GM18867 (cell line): ENCODE measurements around the gene ZNF536.

ENCODE experiments used
- ATAC-seq: cut with Tn5 transposase; IDR thresholded peaks from one replicate; pipeline ENCODE4 v1.9.1; 2021; ENCODE audit warnings: mild to moderate bottlenecking, moderate library complexity; ENCODE audit not compliant: unreplicated experiment

Gene ZNF536

DNA sequence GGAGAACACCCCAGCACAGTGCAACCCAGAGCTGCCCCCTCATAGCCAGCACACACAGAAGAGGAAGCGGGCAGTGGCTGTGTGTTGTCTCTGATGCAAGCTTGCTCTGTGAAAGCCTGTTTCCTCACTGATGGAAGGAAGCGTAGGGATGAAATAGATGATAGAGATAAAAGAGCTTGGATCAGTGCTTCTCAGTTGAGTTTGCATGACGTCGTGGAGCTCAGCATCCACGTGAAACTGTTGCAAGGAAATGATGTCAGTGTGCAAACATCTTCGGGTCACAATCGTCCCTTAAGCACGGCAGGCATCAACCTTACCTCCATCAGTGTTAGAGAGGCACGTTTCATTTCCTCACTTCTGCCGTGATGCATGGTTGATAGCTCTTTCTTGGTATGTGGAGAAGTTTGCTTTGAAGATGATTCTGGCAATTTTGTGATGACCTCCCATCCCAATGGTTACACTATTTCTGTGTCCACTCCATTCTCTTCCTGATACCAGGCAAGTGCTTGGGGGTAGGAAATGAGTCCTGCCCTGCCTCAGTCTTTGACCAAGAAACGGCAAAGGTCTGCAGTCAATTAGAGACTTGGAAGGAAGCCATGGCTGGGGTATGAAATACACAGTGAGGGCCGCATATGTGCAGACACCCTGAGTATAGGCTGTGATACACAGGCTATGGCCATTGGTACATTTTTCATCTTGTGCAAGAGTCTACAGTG, 183.0 kb downstream of the ZNF536 start:
- ATAC-seq: no peak

DNA sequence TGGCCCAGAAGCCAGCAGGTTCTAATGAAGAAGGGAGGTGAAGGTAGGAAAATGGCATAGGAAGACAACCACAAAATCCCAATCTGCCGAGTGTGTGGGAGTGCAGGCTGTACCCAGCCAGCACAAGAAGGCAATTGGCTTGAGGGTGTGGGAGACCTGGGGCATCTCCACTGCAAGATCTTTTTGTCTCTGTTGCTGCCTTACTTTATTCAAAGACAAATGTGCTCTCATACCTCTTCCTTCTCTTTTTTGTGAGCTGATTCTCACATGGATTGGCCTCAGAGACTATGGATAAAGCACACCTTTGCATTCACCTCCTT, 183.6 kb downstream of the ZNF536 start:
- no peak for ATAC-seq

GRCh38 chr19:30556230-30556711, 184.1 kb downstream of the ZNF536 start:
- no peak for ATAC-seq

- ATAC-seq: no peak
These were observed 185.0 kb downstream of the ZNF536 start for GRCh38 chr19:30557212-30557611.

GRCh38 chr19:30557927-30558557, 185.9 kb downstream of the ZNF536 start:
- no peak for ATAC-seq

DNA sequence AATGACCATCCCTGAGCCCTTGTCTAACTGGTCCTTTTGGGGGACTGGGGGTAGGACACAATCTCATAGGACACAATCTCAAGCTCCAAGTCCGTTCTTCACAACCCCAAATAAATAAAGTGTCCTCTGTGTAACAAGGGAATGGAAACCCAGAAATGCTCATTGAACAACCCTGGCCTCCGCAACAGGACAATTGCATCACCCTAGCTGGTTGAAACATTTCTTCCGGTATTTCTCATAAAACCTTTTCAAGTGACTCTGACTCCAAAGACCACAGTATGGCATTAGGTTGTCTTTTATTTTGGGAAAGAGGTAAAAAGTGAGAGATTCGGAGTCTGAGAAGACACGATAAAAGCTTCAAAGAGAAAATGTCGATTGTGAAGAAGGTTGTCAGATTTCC, 186.6 kb downstream of the ZNF536 start:
- ATAC-seq: no peak

GRCh38 chr19:30559446-30559845, 187.3 kb downstream of the ZNF536 start:
- no peak for ATAC-seq

- no peak for ATAC-seq
These were observed 190.8 kb downstream of the ZNF536 start for GRCh38 chr19:30562981-30563380.

- ATAC-seq: no peak
These were observed 191.5 kb downstream of the ZNF536 start for GRCh38 chr19:30563691-30564090.

DNA sequence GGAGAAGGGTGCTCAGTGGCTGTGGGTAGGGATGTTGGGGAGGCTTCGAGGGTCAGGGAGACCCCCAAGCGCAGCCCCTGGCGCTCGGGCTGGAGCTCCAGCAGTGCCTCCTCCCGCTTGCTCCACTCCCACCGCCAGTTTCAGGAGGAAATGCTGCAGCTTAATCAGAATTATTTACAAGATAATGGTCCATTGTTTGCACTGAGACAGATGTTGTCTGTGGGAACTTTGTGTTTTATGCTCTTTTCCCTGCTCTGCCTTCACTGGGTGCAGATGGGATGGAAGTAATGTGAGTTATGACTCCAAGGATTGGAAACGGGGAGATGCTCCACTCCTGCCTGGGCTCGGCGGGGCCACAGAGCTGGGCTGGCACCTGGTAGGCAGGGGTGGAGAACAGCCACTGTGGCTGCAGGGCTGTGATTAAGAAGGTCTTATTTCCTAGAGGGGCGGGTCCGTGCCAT, 192.4 kb downstream of the ZNF536 start:
- no peak for ATAC-seq

GRCh38 chr19:30565636-30566035, 193.5 kb downstream of the ZNF536 start:
- ATAC-seq: no peak

DNA sequence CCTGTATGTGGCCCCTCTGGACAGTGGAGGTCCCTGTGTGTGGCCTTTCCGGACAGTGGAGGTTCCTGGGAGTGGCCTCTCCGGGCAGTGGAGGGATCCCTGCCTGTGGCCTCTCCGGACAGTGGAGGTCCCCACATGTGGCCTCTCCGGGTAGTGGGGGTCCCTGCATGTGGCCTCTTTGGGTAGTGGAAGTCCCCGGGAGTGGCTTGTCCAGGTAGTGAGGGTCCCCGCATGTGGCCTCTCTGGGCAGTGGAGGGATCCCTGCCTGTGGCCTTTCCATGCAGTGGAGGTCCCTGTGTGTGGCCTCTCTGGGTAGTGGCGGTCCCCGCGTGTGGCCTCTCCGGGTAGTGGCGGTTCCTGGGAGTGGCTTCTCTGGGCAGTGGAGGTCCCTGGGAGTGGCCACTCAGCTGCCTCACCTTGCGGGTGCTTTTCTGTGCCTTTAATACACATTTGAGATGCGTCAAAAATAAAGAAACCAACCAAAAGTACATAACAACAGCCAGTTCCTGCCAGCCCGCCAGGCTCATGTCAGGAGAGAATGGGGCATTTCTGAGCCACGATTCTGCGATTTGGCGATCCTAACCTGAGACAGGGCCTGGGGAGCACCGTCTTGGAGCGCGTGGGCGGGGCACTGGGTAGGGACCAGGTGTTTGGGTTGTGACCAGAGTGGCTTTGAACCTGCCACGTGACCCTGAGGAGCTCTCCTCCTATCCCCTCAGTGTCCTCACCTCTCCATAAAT, 194.7 kb downstream of the ZNF536 start:
- ATAC-seq: no peak

GRCh38 chr19:30567536-30568232, 195.5 kb downstream of the ZNF536 start:
- ATAC-seq: no peak

- no peak for ATAC-seq
These were observed 198.0 kb downstream of the ZNF536 start for GRCh38 chr19:30570194-30570593.

DNA sequence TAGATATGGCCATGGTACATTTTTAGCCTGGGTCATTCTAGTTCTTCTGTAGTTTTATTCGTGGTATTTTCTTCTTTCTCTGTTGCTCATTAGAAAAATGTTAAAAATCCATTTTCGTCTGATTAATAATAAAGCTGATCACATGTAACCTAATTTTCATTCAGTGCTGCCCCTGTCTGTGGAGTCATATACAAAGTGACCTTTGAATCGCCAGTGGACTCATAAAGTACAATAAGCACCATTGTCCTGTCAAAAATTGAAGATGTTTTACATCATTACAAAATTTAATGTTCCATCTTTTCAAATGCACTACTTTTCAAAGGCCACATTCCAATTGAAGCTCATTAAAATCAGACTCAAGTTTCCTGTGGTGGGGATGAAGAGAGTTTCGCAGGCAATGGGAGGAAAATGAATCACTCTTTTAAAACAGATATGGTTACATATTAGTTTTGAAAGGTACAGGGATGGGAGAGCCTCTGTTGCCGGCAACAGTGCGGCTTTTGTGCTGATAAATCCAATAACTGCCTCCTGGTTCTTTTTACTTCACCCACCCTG, 205.4 kb downstream of the ZNF536 start:
- ATAC-seq: no peak

GRCh38 chr19:30579419-30579818, 207.2 kb downstream of the ZNF536 start:
- ATAC-seq: no peak

GRCh38 chr19:30580673-30581072, 208.5 kb downstream of the ZNF536 start:
- no peak for ATAC-seq

DNA sequence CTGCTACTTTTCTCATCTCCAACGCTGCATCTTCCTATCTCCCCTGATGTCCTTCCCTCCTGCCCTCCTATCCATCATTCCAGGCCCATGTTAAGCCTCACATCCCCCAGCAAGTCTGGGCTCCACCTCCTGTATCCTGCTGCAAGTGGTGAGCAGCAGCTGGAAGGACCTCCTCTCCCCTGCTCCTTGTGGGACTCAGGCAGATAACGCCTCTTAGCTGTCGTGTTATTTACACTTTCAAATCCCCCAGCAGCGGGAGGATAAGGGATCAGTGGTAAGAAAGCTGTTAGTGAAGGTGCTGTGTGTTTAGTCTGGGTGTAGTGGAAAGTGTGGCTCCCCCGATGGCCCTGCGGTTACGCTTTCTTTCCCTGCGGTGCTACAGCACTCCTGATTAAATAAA, 211.9 kb downstream of the ZNF536 start:
- no peak for ATAC-seq

DNA sequence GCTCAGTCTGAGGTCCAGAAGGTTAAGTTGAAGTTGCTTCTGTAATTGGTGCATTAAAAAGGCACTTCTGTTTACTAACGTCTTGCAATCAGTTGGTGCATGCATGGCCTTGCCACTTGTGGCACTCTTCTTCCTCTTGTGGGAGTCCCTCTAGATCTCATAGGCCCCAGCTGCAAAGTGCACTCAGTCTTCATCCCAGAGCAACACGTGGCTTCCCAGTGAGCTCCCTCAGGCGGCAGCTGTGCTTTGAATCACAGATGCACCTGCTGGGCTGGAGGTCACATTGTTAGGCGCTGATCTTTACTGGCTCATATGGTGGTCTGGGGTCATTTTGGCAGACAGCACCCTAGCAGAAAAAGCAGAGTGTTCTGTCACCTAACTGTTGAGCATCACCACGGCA, 215.7 kb downstream of the ZNF536 start:
- ATAC-seq: no peak

DNA sequence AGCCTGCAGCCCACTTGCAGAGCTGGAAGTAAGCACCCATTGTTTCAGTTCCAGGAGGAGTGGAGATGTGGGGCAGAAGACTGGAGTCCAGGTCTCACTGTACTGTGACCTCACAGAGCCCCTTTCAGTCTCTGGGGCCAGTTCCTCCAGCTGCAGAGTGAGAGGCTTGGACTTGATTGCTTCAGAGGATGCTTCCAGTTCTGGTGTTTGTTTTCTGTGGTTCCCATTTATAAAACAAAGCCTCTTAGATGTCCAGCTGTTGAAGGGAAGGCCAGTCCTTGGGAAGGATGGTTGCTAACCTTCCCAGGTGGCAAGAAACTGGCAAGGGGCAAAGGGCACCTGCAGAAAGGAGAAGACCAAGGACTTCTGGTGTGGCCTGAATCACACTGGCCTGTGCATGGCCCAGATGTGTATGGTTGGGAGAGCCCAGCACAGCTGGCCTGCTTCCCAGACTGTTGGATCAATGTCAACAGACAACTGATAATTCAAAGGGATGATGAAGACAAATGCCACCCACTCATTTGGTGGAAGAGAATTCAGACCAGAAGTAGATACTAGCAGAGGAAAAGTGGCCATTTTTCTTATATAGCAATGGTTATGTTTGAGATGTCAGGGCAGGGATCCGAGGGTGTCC, 218.5 kb downstream of the ZNF536 start:
- ATAC-seq: no peak

DNA sequence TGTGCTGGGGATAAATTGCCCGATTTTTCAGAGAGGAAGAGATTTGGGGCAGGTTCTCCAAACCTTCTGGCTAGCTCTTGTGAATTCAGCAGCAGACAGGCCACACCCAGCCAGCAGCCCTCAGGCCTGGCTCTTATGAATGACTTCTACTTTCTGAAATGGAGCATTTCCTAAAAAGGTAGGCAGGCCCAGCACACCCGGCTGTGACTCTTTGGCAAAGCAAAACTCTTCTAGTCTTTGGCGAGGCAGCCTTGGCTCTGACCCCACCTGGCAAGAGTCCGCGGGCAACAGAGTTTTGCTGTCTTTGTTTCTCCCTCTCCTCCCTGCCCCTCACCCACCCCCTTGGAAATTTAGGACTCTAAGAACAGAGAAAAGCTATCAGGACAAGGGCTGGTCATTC, 221.2 kb downstream of the ZNF536 start:
- ATAC-seq: no peak
